ENCODE measurements around the gene KMT2C. TPM values are rescaled to one million over a fixed set of nuclear protein-coding genes. Genes with fewer than 3 reads are reported as not detected.

KMT2C gene
- total and polyA plus RNA-seq, 2 of the 13 experiments (the other 11 are each of a cell fraction or from before 2014, with no cell fraction given) = 7.1 to 14.4 TPM

DNA sequence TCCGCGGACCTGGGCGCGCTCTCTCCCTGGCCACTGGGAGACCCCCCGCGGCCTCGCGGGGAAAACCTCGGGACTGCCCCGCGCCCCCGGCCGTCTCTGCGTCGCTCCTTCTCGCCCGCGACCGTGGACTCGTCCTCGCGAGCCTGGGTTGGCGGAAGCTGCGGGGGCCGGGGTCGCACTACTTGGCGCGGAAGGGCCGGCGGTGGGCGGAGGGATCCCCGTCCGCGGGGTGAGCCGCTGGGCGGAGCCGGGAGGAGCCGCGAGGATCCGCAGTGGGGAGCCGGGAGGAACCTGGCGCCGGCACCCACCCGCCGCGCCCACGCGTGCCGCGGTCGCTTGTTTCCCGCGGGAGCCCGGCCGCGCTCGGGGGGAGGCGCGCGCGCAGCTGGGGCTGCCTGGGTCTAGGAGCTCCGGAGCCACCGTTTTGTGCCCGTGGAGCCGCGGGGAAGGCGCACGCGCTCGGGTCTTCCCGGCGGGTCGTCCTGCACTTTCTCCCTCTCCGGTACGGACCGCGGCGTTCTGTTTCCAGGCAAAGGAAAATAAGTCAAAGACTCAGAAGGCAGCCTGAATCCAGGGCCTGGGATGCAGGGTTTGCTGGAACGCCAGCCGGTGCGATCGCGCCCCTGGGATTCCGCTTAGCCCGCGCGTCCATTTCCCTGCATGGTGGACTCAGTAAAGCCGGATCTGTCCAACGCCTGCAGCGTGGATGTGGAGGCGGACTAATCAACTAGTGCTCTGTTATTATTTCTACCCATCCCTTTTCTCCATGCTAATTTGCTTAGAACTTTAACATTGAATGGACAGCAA, 28.7 kb upstream of the KMT2C start (continued):
- TF ChIP-seq, protein P1, sequence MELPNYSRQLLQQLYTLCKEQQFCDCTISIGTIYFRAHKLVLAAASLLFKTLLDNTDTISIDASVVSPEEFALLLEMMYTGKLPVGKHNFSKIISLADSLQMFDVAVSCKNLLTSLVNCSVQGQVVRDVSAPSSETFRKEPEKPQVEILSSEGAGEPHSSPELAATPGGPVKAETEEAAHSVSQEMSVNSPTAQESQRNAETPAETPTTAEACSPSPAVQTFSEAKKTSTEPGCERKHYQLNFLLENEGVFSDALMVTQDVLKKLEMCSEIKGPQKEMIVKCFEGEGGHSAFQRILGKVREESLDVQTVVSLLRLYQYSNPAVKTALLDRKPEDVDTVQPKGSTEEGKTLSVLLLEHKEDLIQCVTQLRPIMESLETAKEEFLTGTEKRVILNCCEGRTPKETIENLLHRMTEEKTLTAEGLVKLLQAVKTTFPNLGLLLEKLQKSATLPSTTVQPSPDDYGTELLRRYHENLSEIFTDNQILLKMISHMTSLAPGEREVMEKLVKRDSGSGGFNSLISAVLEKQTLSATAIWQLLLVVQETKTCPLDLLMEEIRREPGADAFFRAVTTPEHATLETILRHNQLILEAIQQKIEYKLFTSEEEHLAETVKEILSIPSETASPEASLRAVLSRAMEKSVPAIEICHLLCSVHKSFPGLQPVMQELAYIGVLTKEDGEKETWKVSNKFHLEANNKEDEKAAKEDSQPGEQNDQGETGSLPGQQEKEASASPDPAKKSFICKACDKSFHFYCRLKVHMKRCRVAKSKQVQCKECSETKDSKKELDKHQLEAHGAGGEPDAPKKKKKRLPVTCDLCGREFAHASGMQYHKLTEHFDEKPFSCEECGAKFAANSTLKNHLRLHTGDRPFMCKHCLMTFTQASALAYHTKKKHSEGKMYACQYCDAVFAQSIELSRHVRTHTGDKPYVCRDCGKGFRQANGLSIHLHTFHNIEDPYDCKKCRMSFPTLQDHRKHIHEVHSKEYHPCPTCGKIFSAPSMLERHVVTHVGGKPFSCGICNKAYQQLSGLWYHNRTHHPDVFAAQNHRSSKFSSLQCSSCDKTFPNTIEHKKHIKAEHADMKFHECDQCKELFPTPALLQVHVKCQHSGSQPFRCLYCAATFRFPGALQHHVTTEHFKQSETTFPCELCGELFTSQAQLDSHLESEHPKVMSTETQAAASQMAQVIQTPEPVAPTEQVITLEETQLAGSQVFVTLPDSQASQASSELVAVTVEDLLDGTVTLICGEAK (IDR thresholded peaks at IDR 0.05) = no peak
- TF ChIP-seq, protein P1 (CRISPR knock-in tag; IDR thresholded peaks at IDR 0.05) = peak; percentile 47; the same call in 1 of the 2 replicates
- TF ChIP-seq, protein P2, sequence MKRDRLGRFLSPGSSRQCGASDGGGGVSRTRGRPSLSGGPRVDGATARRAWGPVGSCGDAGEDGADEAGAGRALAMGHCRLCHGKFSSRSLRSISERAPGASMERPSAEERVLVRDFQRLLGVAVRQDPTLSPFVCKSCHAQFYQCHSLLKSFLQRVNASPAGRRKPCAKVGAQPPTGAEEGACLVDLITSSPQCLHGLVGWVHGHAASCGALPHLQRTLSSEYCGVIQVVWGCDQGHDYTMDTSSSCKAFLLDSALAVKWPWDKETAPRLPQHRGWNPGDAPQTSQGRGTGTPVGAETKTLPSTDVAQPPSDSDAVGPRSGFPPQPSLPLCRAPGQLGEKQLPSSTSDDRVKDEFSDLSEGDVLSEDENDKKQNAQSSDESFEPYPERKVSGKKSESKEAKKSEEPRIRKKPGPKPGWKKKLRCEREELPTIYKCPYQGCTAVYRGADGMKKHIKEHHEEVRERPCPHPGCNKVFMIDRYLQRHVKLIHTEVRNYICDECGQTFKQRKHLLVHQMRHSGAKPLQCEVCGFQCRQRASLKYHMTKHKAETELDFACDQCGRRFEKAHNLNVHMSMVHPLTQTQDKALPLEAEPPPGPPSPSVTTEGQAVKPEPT (CRISPR knock-in tag; IDR thresholded peaks at IDR 0.05; ENCODE audit: low read depth) = no peak
- TF ChIP-seq SMC3 (IDR thresholded peaks at IDR 0.05; ENCODE audit: low read length) = no peak
- TF ChIP-seq BRCA1 (CRISPR knock-in tag; IDR thresholded peaks at IDR 0.05) = 0 out of 2 replicates have a peak, but pooled peaks have one; percentile 34
- TF ChIP-seq ATM (IDR thresholded peaks at IDR 0.05; ENCODE audit: borderline replicate concordance) = no peak
- no peak for TF ChIP-seq NFIB (CRISPR knock-in tag; IDR thresholded peaks at IDR 0.05; ENCODE audit: borderline replicate concordance)
- TF ChIP-seq, protein P3, sequence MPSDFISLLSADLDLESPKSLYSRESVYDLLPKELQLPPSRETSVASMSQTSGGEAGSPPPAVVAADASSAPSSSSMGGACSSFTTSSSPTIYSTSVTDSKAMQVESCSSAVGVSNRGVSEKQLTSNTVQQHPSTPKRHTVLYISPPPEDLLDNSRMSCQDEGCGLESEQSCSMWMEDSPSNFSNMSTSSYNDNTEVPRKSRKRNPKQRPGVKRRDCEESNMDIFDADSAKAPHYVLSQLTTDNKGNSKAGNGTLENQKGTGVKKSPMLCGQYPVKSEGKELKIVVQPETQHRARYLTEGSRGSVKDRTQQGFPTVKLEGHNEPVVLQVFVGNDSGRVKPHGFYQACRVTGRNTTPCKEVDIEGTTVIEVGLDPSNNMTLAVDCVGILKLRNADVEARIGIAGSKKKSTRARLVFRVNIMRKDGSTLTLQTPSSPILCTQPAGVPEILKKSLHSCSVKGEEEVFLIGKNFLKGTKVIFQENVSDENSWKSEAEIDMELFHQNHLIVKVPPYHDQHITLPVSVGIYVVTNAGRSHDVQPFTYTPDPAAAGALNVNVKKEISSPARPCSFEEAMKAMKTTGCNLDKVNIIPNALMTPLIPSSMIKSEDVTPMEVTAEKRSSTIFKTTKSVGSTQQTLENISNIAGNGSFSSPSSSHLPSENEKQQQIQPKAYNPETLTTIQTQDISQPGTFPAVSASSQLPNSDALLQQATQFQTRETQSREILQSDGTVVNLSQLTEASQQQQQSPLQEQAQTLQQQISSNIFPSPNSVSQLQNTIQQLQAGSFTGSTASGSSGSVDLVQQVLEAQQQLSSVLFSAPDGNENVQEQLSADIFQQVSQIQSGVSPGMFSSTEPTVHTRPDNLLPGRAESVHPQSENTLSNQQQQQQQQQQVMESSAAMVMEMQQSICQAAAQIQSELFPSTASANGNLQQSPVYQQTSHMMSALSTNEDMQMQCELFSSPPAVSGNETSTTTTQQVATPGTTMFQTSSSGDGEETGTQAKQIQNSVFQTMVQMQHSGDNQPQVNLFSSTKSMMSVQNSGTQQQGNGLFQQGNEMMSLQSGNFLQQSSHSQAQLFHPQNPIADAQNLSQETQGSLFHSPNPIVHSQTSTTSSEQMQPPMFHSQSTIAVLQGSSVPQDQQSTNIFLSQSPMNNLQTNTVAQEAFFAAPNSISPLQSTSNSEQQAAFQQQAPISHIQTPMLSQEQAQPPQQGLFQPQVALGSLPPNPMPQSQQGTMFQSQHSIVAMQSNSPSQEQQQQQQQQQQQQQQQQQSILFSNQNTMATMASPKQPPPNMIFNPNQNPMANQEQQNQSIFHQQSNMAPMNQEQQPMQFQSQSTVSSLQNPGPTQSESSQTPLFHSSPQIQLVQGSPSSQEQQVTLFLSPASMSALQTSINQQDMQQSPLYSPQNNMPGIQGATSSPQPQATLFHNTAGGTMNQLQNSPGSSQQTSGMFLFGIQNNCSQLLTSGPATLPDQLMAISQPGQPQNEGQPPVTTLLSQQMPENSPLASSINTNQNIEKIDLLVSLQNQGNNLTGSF (CRISPR knock-in tag; IDR thresholded peaks at IDR 0.05) = no peak
- TF ChIP-seq, protein P4, sequence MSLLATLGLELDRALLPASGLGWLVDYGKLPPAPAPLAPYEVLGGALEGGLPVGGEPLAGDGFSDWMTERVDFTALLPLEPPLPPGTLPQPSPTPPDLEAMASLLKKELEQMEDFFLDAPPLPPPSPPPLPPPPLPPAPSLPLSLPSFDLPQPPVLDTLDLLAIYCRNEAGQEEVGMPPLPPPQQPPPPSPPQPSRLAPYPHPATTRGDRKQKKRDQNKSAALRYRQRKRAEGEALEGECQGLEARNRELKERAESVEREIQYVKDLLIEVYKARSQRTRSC (CRISPR knock-in tag; IDR thresholded peaks at IDR 0.05; ENCODE audit: low read depth) = no peak
